ENCODE measurements around the gene NCK1.
"Not testable (repeated sequence)": the region's sequence is repeated elsewhere in the genome, so short reads cannot be mapped to it uniquely, and the experiment has no call there.

NCK1 gene

GRCh38 chr3:136901391-136901790 lies 39.4 kb downstream of the NCK1 start:
- TF ChIP-seq CTCF (IDR thresholded peaks at IDR 0.05; ENCODE audit: low read depth, low read length) (no peak), POLR2A (IDR thresholded peaks at IDR 0.05; ENCODE audit: extremely low read depth, insufficient read length) (no peak), MAX (IDR thresholded peaks at IDR 0.05; ENCODE audit: low read depth, low read length) (no peak), MYC (IDR thresholded peaks at IDR 0.05; ENCODE audit: low read depth, low read length) (no peak)
- DNase-seq (ENCODE audit: low read depth) = no peak
- H3K4me3 ChIP-seq (ENCODE audit: low read depth, low read length) = no peak overlapping the region

GRCh38 chr3:136902530-136902929 lies 40.5 kb downstream of the NCK1 start:
- peak; percentile 35 for DNase-seq (ENCODE audit: low read depth)
- H3K4me3 ChIP-seq (ENCODE audit: low read depth, low read length) = not testable (repeated sequence)

- no peak overlapping the region for H3K4me3 ChIP-seq (ENCODE audit: low read depth, low read length)
- TF ChIP-seq POLR2A (IDR thresholded peaks at IDR 0.05; ENCODE audit: extremely low read depth, insufficient read length) (no peak), MYC (IDR thresholded peaks at IDR 0.05; ENCODE audit: low read depth, low read length) (no peak), CTCF (IDR thresholded peaks at IDR 0.05; ENCODE audit: low read depth, low read length) (no peak), MAX (IDR thresholded peaks at IDR 0.05; ENCODE audit: low read depth, low read length) (no peak)
- no peak for DNase-seq (ENCODE audit: low read depth)
Measured at GRCh38 chr3:136903899-136904298, 41.9 kb downstream of the NCK1 start.

DNA sequence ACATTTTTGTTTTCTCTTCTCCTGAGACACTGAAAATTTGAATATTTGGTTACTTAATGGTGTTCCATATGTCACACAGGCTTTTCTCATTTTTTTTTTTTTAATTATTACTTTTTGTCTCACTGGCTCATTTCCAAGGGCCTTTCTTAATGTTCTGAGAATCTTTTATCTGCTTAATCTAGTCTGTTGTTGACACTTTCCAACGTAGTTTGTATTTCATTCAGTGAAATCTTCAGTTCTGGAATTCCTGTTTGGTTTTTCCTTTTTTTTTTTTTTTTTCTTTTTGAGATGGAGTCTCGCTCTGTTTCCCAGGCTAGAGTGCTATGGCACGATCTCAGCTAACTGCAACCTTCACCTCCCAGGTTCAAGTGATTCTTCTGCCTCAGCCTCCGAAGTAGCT lies 42.7 kb downstream of the NCK1 start:
- TF ChIP-seq MYC (IDR thresholded peaks at IDR 0.05; ENCODE audit: low read depth, low read length) = no peak
- TF ChIP-seq CTCF (IDR thresholded peaks at IDR 0.05; ENCODE audit: low read depth, low read length) = no peak
- TF ChIP-seq POLR2A (IDR thresholded peaks at IDR 0.05; ENCODE audit: extremely low read depth, insufficient read length) = no peak
- no peak for DNase-seq (ENCODE audit: low read depth)
- H3K4me3 ChIP-seq (ENCODE audit: low read depth, low read length) = no peak overlapping the region

- no peak for DNase-seq (ENCODE audit: low read depth)
- H3K4me3 ChIP-seq (ENCODE audit: low read depth, low read length) = no peak overlapping the region
- no peak for TF ChIP-seq POLR2A (IDR thresholded peaks at IDR 0.05; ENCODE audit: extremely low read depth, insufficient read length)
- no peak for TF ChIP-seq CTCF (IDR thresholded peaks at IDR 0.05; ENCODE audit: low read depth, low read length)
- TF ChIP-seq MYC (IDR thresholded peaks at IDR 0.05; ENCODE audit: low read depth, low read length) = no peak
- no peak for TF ChIP-seq MAX (IDR thresholded peaks at IDR 0.05; ENCODE audit: low read depth, low read length)
Measured at GRCh38 chr3:136905549-136905948, 43.5 kb downstream of the NCK1 start.

GRCh38 chr3:136906725-136907124 lies 44.7 kb downstream of the NCK1 start:
- no peak overlapping the region for H3K4me3 ChIP-seq (ENCODE audit: low read depth, low read length)
- DNase-seq (ENCODE audit: low read depth) = no peak
- TF ChIP-seq POLR2A (IDR thresholded peaks at IDR 0.05; ENCODE audit: extremely low read depth, insufficient read length) = no peak
- no peak for TF ChIP-seq MYC (IDR thresholded peaks at IDR 0.05; ENCODE audit: low read depth, low read length)
- TF ChIP-seq CTCF (IDR thresholded peaks at IDR 0.05; ENCODE audit: low read depth, low read length) = no peak
- no peak for TF ChIP-seq MAX (IDR thresholded peaks at IDR 0.05; ENCODE audit: low read depth, low read length)
